Endothelial cell of umbilical vein (primary cell): ENCODE measurements around the gene CRISPLD2. TPM values are rescaled to one million over a fixed set of nuclear protein-coding genes. Genes with fewer than 3 reads are reported as not detected.

Source experiments
- BruUV-seq: library from RNA; stranded (reverse); fragments of 400-500 nt; replicated peaks from 2 replicates; lab custom pipeline; 2021; lab: Mats Ljungman, UMichigan
- CTCF ChIA-PET: fragments of 300-600, 350-600 bp; sonication (Branson Sonifier 250); formaldehyde crosslinking; loops from one replicate; lab custom pipeline; 2021; ENCODE audit warnings: antibody characterized with exemption, inconsistent platforms; lab: Charles Lee
- POLR2A ChIA-PET: fragments of 300-600, 350-600 bp; sonication (Branson Sonifier 250); formaldehyde crosslinking; loops from one replicate; lab custom pipeline; 2021; ENCODE audit warnings: antibody characterized with exemption, inconsistent platforms; lab: Charles Lee
- DNase-seq: peaks from one replicate; pipeline ENCODE4 v3.0.0-alpha.2; 2011; ENCODE audit warnings: low read depth, low spot score
- FAIRE-seq: peaks from 2 replicates; lab custom pipeline; 2011; peaks lifted over from hg19 to GRCh38; lab: Jason Lieb, UNC
- H2AFZ ChIP-seq: 2 replicates; pipeline ENCODE4 v1.6.0; 2012; ENCODE audit warnings: low read depth, low read length, control low read depth, inconsistent platforms
- H3K27ac ChIP-seq: 2 replicates; pipeline ENCODE4 v1.5.1; 2011; ENCODE audit warnings: low read depth, mild to moderate bottlenecking, control low read depth, low read length, moderate library complexity; ENCODE audit not compliant: insufficient read depth
- H3K27me3 ChIP-seq, 2 experiments: 2 replicates each; pipeline versions ENCODE4 v1.6.0 to v1.6.1; 2011; ENCODE audit warnings: low read length in 2 of 2, mixed read lengths in 1 of 2; ENCODE audit not compliant: control insufficient read depth in 2 of 2, insufficient read depth in 2 of 2
- H3K36me3 ChIP-seq, 2 experiments: 2 replicates in 1 of 2; 3 replicates in 1 of 2; pipeline ENCODE4 v1.5.1; 2011; ENCODE audit warnings: low read length in 2 of 2, mild to moderate bottlenecking in 1 of 2, moderate library complexity in 1 of 2; ENCODE audit not compliant: control insufficient read depth in 2 of 2, insufficient read depth in 2 of 2; ENCODE audit errors: extremely low read depth in 1 of 2
- H3K4me1 ChIP-seq: 3 replicates; pipeline ENCODE4 v1.5.1; 2011; ENCODE audit warnings: mild to moderate bottlenecking, low read length; ENCODE audit not compliant: control insufficient read depth, insufficient read depth; ENCODE audit errors: extremely low read depth
- H3K4me2 ChIP-seq: 2 replicates; pipeline ENCODE4 v1.6.1; 2011; ENCODE audit warnings: low read length, control low read depth, mixed read lengths; ENCODE audit not compliant: insufficient read depth
- H3K4me3 ChIP-seq, 3 experiments: fragments of 200-600 bp in 1 of 3; sonication (generic), shearing (Covaris generic) in 1 of 3; replicated peaks in 1 of 3; 2 replicates each; pipeline ENCODE4 v1.5.1; 2011 to 2016; ENCODE audit warnings: control low read depth in 3 of 3, low read length in 3 of 3, mild to moderate bottlenecking in 2 of 3, inconsistent platforms in 1 of 3, low read depth in 1 of 3, moderate library complexity in 1 of 3; ENCODE audit not compliant: insufficient read depth in 1 of 3
- H3K79me2 ChIP-seq: 2 replicates; pipeline ENCODE4 v1.6.0; 2012; ENCODE audit warnings: low read length, inconsistent platforms; ENCODE audit not compliant: control insufficient read depth, insufficient read depth
- H3K9ac ChIP-seq: replicated peaks from 2 replicates; pipeline ENCODE3; 2011; ENCODE audit warnings: low read length, control low read depth; ENCODE audit not compliant: insufficient read depth; ENCODE audit errors: extremely low read depth
- H3K9me1 ChIP-seq: replicated peaks from 3 replicates; pipeline ENCODE4 v1.6.0; 2011; ENCODE audit warnings: mild to moderate bottlenecking, low read length; ENCODE audit not compliant: control insufficient read depth, insufficient read depth; ENCODE audit errors: extremely low read depth
- H3K9me3 ChIP-seq: replicated peaks from 2 replicates; pipeline ENCODE4 v1.5.1; 2012; ENCODE audit warnings: low read length, inconsistent platforms; ENCODE audit not compliant: control insufficient read depth, insufficient read depth
- H4K20me1 ChIP-seq: replicated peaks from 2 replicates; pipeline ENCODE3; 2011; ENCODE audit warnings: mild to moderate bottlenecking, low read length; ENCODE audit not compliant: control insufficient read depth, insufficient read depth; ENCODE audit errors: extremely low read depth
- CTCF ChIP-seq, 2 donors: IDR thresholded peaks; 1 replicate in 1 of 2; 2 replicates in 1 of 2; pipeline ENCODE4 v1.5.1; 2011; ENCODE audit warnings: low read length in 2 of 2, mild to moderate bottlenecking in 2 of 2, moderate library complexity in 2 of 2, control low read depth in 1 of 2, inconsistent platforms in 1 of 2, low read depth in 1 of 2; ENCODE audit not compliant: insufficient read depth in 1 of 2; ENCODE audit errors: extremely low read depth in 1 of 2
- EZH2 ChIP-seq: IDR thresholded peaks from 2 replicates; pipeline ENCODE4 v1.6.1; 2012; ENCODE audit warnings: borderline replicate concordance, low read depth, mild to moderate bottlenecking, moderate library complexity, low read length, inconsistent platforms; ENCODE audit not compliant: severe bottlenecking
- FOS ChIP-seq: IDR thresholded peaks from 2 replicates; pipeline ENCODE4 v1.6.1; 2011; ENCODE audit warnings: mild to moderate bottlenecking, low read length, moderate library complexity, borderline replicate concordance; ENCODE audit not compliant: insufficient read depth
- GATA2 ChIP-seq: IDR thresholded peaks from 2 replicates; pipeline ENCODE4 v1.7.0; 2011; ENCODE audit warnings: low read depth, mild to moderate bottlenecking, moderate library complexity, mixed read lengths, low read length; ENCODE audit not compliant: insufficient read length, insufficient read depth
- JUN ChIP-seq: IDR thresholded peaks from 2 replicates; pipeline ENCODE4 v1.6.1; 2011; ENCODE audit warnings: borderline replicate concordance, low read depth; ENCODE audit not compliant: insufficient read length, insufficient read depth
- MAX ChIP-seq: IDR thresholded peaks from 2 replicates; pipeline ENCODE4 v1.6.1; 2011; ENCODE audit not compliant: insufficient read depth, insufficient read length
- MYC ChIP-seq: IDR thresholded peaks from one replicate; pipeline ENCODE4 v1.6.1; 2011; ENCODE audit warnings: mild to moderate bottlenecking, low read depth, low read length
- POLR2A ChIP-seq: IDR thresholded peaks from 2 replicates; pipeline ENCODE4 v1.6.1; 2012; ENCODE audit warnings: low read depth, mild to moderate bottlenecking, control low read depth, low read length
- POLR2AphosphoS5 ChIP-seq: IDR thresholded peaks from 2 replicates; pipeline ENCODE4 v1.6.1; 2012; ENCODE audit warnings: low read depth, mild to moderate bottlenecking, control low read depth, low read length, moderate library complexity; ENCODE audit not compliant: insufficient read depth
- dilution Hi-C: fragments of 300-500 bp; cut with MboI; formaldehyde crosslinking; loops from one replicate; pipeline ENCODE4 v1.15.0; 2019; ENCODE audit warnings: low sequenced_read_pairs; ENCODE audit not compliant: extremely low pct_ligation_motif_present
- intact Hi-C: fragments of 100-400 bp; cut with micrococcal nuclease; formaldehyde crosslinking; loops from one replicate; pipeline ENCODE4 v1.10.0; 2022
- polyA plus RNA-seq, 4 experiments: library from polyadenylated mRNA; depleted of rRNA in 3 of 4; stranded (reverse) in 3 of 4; unstranded in 1 of 4; fragments of >200 nt; gene quantifications; 2 replicates each; pipeline versions ENCODE4 v1.2.1 to v1.2.3, GENCODE V29; 2011 to 2012; ENCODE audit warnings: missing spikeins in 1 of 4
- total RNA-seq: library from RNA; stranded (reverse); gene quantifications from 2 replicates; pipeline ENCODE4 v1.2.3, GENCODE V29; 2021

Gene CRISPLD2
- total and polyA plus RNA-seq, 2 donors (not counting 3 experiments of a cell fraction or from before 2014, with no cell fraction given): 0.14 to 0.73 TPM

- no peak overlapping the region for H3K4me2 ChIP-seq
- no peak overlapping the region for H3K4me3 ChIP-seq
Measured at GRCh38 chr16:84884246-84884595, 64.4 kb downstream of the CRISPLD2 start.

More at GRCh38 chr16:84884246-84884595, 64.4 kb downstream of the CRISPLD2 start:
- no peak overlapping the region for H3K27ac ChIP-seq
- H3K27me3 ChIP-seq: no peaks in the 10 kb centered on the region
- ChIA-PET CTCF (interaction anchor here (1.3 to 1.5 kb wide), 3 partner anchors 19 to 129 kb away, joined by 5 to 9 read pairs (median 6); no protein-coding TSS in a partner anchor), POLR2A (interaction anchor here (1.6 kb wide), 1 partner anchor 65 kb away, joined by 4 read pairs; the partner anchor contains the start of gene CRISPLD2)
- H4K20me1 ChIP-seq: no peaks in the 10 kb centered on the region
- H3K4me1 ChIP-seq: peaks cover 23% of the 10 kb centered on the region
- intact Hi-C loops: no loop called here
- dilution Hi-C loops: no loop called here
- H3K9me3 ChIP-seq: no peaks in the 10 kb centered on the region
- no peaks in the 10 kb centered on the region for H3K36me3 ChIP-seq
- DNase-seq (no peak), FAIRE-seq (no peak)
- no peak overlapping the region for H3K9ac ChIP-seq
- no peaks in the 10 kb centered on the region for H3K79me2 ChIP-seq
- no TSS peak for BruUV-seq
- TF ChIP-seq FOS (no peak), POLR2A (no peak), GATA2 (no peak), MAX (no peak), JUN (no peak), CTCF (IDR thresholded peaks at IDR 0.05; ENCODE audit: extremely low read depth in 1 of 2, insufficient read depth in 1 of 2, low read depth in 1 of 2, low read length in 2 of 2) (no peak), EZH2 (no peak), MYC (no peak), POLR2AphosphoS5 (no peak)
- H2AFZ ChIP-seq: peak overlapping the region; percentile 77
- no peaks in the 10 kb centered on the region for H3K9me1 ChIP-seq
